GM18505 (cell line): ENCODE measurements around the gene PTPRN2.
"Not testable (repeated sequence)": the region's sequence is repeated elsewhere in the genome, so short reads cannot be mapped to it uniquely, and the experiment has no call there.

Experiments
- ATAC-seq: cut with Tn5 transposase; IDR thresholded peaks from one replicate; pipeline ENCODE4 v1.9.1; 2021; ENCODE audit not compliant: unreplicated experiment
- POLR2A ChIP-seq: IDR thresholded peaks from 4 replicates; pipeline ENCODE4 v1.6.1; 2011; ENCODE audit warnings: borderline replicate concordance; ENCODE audit not compliant: insufficient read depth, insufficient read length; ENCODE audit errors: extremely low read depth

The PTPRN2 gene

DNA sequence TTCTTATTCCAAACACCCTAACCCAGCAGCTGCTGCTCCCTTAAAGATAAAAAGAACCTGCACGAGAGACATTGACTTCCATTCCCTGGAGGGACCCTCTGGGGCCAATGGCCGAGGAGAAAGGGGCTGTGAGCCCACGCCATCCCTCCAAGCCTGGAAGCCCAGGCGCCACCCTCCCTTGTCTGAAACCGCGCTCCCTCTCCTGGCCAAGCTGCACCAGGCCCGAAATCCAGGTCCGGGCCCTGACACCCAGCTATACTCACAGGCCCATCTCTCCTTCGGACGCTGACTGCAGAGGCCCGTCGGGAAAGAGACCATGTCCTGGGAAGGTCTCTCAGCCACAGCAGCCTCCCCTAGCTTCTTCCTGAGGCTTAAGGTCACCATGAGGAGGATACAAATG lies 196.5 kb downstream of the PTPRN2 start:
- no peak for ATAC-seq
- no peak for TF ChIP-seq POLR2A

DNA sequence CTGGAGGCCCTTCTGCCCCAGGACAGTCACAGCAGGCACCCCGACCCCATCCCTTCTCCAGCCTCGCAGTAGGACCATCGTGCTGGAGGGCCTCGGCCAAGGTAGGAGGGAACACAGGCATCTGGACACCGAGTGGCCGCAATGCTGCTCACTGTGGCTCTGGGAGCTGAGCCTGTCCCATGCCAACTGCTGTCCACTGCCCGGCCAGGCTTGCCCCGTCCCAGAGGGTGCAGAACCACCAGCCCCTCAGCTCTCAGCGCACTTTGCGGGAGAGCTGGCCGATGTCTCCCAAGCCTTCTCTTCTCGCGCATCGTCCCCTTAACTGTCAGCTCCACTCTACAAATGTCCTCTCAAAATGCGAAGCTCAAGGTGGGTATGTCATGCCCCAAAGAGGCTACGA lies 197.2 kb downstream of the PTPRN2 start:
- no peak for ATAC-seq
- no peak for TF ChIP-seq POLR2A

DNA sequence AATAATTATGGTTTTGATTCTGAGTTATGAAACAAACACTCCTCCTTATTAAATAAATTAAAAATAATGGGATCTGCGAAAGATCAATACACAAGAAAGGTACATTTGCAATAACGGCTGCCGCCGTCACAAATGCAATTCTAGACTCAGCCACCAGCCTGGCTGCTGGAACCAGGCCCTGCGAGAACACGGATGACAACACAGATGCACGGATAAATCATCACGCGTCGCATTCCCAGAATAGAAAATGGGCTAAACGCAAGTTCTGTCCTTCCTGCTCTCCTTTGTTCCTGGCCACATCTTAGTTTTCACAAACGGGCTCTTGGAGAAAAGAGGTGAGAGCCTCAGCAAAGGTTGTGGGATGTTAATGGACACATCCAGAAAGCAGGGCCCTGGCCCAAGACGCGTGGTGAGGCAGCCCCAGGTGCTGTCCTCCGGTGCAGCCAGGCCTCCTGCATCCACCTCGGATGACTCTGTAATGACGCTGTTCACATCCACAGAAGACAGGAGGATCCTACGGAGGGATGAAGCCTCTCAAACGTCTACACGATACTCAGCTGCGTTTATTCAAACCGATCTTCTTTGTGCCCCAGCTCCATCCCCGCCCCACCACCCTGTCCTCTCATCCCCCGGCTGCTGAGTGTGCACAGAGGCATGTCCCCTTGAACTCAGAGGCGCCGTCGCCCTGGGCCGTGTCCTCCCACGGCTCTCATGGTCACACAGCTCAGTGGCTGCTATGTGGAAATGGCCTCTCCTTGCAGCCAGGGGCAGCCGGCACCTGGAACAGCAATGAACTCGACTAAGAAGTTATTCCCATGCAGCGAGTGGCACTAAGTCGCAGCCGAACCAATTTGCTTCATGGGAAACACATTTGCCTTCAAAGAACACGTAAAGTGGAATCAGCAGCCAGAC lies 197.9 kb downstream of the PTPRN2 start:
- no peak for TF ChIP-seq POLR2A
- no peak for ATAC-seq

DNA sequence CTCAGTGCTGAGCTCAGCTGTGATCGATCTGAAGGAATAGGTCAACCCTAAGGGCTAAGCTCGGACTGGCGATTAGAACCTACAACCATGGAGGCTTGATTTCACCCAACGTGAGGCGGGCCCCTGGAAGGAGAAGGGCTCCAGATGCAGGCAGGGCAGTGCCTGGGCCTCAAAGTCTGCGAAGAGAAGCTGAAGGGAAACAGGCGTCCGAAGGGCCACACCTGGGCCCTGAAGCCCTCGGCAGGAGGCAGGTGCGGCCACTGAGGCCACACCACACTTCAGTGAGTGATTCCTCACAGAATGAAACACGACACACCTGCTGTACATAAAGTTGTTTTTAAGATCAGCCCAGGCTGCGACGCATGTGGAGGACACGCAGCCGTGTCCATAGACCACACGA lies 198.7 kb downstream of the PTPRN2 start:
- TF ChIP-seq POLR2A, result no peak
- ATAC-seq, result no peak

DNA sequence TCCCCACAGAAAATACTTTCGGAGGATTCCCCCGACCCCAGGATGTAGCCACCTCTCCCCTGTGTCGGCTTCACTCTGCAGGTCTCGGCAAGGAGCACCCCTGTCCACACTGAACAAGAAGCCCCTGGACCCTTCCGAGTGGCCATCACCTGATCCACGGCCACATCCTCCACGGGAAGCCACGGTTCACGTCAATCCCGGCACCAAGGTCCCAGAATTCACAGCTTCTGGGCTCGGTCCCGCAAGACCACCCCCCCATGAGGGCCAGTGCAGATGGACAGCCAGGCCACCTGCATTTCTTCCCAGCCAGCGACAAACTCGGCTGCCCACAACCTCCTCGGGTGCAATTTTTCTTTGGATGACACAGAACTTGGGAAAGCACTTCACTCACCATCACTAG lies 199.6 kb downstream of the PTPRN2 start:
- no peak for ATAC-seq
- no peak for TF ChIP-seq POLR2A

DNA sequence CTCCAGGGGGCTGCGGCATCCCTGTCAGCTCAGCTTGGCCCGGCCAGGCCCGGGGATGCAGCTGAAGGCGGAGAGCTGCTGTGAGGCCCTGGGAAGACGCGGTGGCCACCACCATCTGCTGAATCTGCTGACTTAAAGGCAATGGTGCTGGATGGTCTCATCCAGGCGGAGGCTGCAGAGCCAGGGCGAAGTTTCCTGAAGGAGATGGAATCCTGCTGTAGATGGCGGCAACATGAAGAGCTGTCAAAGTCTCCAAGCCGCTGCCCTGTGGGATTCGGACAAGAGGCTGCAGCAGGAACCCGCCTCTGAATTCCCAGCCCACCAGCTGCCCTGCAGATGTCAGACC lies 200.1 kb downstream of the PTPRN2 start:
- no peak for ATAC-seq
- TF ChIP-seq POLR2A, result no peak

DNA sequence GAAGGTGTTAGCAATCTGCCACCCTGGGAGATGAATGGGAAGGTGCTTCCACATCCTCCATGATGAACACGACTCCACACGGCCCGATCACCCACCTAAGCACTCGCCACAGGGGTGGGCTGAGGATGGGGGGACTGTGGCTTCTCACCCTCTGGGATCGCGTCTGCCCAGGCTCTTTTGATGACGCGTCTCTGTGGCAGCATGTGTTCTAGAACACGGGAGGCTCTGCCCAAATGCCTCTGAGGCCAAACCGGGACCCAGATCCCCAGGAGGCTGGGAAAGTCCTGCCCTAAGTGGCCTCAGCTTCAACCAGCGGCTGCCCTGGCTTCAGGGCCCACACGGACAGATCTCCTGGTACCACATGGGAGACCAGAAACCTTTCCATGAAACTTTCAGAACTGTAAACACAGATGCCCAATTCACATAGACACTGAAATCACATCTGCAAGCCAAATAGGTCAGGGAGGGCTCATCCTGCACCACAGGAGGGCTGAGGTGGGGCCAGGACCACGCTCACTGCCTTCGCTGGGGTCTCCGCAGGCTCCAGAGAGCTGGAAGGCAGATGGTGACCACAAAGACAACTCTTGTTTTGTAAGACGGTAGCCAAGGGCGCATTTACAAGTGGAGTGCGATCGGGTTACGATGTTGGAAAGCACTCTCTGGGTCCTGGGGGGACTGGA lies 200.6 kb downstream of the PTPRN2 start:
- ATAC-seq, result no peak

DNA sequence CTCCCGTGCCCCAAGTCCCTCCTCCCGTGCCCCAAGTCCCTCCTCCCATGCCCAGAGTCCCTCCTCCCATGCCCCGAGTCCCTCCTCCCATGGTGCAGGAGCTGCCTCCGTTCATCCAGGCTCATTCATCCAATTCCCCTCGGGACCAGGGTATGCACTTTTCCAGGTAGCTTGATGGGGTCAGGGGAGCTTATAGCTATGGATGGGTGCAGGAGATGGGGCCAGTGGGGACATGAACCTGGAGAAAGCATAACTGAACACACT lies 201.3 kb downstream of the PTPRN2 start:
- TF ChIP-seq POLR2A, result no peak
- no peak for ATAC-seq

More for the DNA sequence above, 200.6 kb downstream of the PTPRN2 start:
- TF ChIP-seq POLR2A, result no peak

DNA sequence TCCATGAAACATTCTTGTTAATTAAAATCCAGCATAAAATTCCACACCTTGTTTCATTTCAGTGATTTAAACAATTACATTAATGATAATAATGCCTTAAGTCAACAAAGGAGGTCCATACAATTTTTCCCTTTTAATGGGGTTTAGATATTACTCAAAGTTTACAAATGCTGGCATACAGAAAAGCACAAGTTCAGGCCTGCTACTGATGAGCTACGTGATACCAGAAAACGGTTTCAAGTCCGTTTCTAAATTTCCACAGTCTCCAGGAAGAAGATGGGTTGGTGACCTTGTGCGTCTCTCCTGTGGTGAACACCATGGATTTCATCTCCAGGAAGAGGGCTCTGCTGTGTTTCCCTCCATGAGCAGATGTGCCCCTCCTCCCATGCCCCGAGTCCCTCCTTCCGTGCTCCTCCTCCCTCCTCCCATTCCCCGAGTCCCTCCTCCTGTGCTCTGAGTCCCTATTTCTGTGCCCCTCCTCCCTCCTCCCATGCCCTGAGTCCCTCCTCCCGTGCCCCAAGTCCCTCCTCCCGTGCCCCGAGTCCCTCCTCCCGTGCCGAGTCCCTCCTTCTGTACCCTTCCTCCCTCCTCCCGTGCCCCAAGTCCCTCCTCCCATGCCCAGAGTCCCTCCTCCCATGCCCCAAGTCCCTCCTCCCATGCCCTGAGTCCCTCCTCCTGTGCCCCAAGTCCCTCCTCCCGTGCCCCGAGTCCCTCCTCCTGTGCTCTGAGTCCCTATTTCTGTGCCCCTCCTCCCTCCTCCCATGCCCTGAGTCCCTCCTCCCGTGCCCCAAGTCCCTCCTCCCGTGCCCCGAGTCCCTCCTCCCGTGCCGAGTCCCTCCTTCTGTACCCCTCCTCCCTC lies 201.9 kb downstream of the PTPRN2 start:
- not testable (repeated sequence) for ATAC-seq

DNA sequence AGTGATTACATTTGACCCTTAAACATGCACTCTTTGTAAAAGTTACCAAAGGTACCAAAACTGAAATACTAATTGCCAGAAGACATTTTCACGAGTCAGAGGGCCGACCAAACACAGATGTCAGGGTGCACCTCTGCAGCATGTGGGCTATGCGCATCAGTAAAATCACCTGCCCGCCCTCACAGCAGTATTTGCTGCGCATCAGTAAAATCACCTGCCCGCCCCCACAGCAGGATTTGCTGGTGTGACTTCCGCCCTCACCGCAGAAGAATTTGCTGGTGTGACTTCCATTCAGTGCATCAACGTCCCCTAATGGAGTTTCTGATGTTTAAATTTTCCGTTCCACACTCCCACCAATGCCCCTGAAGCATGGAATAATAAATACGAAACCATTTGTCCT lies 202.9 kb downstream of the PTPRN2 start:
- no peak for ATAC-seq

DNA sequence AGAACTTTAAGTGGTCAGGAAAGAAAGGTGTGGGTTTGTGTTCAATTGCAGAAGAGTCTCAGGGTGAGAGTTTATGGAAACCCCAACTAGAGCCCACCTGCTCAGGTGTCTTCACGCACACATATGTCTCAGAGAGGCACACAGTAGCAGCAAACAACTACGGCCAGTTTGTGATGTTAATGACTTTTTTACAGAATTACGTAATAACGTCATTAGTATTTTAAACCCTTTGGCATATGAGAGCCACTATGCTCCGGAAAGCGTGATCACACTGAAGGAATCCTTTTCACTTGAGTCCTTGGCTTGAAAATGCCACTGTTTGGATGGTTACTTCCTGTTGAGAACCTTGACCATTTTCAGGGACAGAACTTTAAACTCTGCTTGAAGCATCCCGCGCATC lies 204.0 kb downstream of the PTPRN2 start:
- no peak for ATAC-seq

More for the DNA sequence above, 202.9 kb downstream of the PTPRN2 start:
- TF ChIP-seq POLR2A, result no peak

DNA sequence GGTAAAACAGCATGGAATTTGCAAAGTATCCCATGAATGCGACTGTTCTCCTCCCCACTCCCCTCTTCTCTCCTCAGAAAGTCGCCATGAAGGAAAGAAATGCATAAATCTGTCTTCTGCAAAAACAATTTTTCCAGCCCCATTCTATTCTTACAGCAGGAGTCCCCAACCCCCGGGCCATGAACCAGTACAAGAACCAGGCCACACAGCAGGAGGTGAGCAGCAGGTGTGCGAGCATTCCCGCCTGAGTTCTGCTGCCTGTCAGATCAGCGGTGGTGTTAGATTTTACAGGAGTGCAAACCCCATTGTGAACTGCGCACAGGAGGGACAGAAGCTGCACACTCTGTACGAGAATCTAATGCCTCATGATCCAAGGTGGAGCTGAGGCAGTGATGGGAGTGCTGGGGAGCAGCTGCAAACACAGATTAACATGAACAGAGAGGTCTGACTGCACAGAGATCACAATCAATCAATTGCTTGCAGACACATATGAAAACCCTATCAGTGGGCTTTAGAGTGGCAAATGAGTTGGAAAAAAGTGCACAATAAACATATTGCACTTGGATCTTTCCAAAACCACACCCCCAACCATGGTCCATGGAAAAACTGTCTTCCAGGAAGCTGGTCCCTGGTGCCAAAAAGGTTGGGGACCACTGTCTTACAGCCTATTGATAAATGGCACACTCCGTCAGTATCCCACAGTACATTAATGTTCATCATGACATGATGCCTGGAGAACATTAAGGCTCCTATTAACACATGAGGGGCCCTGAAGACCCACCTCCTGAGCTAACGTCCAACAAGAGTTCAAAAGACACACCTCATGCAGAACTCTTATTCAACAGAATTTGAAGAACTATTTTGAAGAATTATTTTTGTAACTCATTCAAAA lies 205.0 kb downstream of the PTPRN2 start:
- ATAC-seq, result no peak
- no peak for TF ChIP-seq POLR2A

More for the DNA sequence above, 204.0 kb downstream of the PTPRN2 start:
- no peak for TF ChIP-seq POLR2A

DNA sequence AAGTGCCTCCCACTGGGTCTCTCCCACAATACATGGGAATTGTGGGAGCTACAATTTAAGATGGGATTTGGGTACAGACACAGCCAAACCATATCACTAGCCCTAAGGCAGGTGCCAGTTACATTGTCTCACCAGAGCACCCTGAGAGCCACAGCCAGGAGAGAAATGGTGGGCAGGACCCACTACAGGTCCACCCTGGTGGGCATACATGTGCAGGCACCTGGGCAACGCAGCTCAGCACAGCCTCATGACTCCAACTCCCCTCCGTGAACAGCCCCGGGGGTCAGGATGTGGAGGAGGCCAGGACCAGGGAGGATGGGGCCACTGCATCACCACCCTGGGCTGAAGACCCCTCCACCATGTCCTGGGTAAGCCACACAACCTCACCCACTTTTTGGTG lies 205.7 kb downstream of the PTPRN2 start:
- no peak for ATAC-seq
- TF ChIP-seq POLR2A, result no peak
